HUES64 (cell line): ENCODE data around the gene LRRC15.

ENCODE experiments used
- H3K27ac ChIP-seq: 2 replicates; pipeline ENCODE4 v1.7.0; 2013; ENCODE audit warnings: low read depth, low read length, inconsistent platforms
- H3K27me3 ChIP-seq: 2 replicates; pipeline ENCODE4 v1.6.1; 2013; ENCODE audit warnings: mild to moderate bottlenecking, low read length; ENCODE audit not compliant: insufficient read depth
- H3K36me3 ChIP-seq: 2 replicates; pipeline ENCODE4 v1.6.1; 2013; ENCODE audit warnings: mild to moderate bottlenecking, low read length; ENCODE audit not compliant: insufficient read depth
- H3K4me1 ChIP-seq: 2 replicates; pipeline ENCODE4 v1.6.1; 2013; ENCODE audit warnings: mild to moderate bottlenecking, low read length, moderate library complexity; ENCODE audit not compliant: insufficient read depth
- H3K4me3 ChIP-seq: 2 replicates; pipeline ENCODE4 v1.5.1; 2013; ENCODE audit warnings: mild to moderate bottlenecking, low read length, moderate library complexity
- H3K9ac ChIP-seq: 2 replicates; pipeline ENCODE4 v1.6.1; 2013; ENCODE audit warnings: mild to moderate bottlenecking, low read depth, low read length
- H3K9me3 ChIP-seq: 2 replicates; pipeline ENCODE4 v1.6.1; 2013; ENCODE audit warnings: low read depth, low read length; ENCODE audit not compliant: insufficient read depth
- WGBS: fragments of 150-250, 120-280 bp; methylation state at CpG from one replicate; pipeline ENCODE4 v1.1.7; 2013; ENCODE audit warnings: missing lambda C conversion rate; 5-methylcytosine and 5-hydroxymethylcytosine counted together

Gene LRRC15

DNA sequence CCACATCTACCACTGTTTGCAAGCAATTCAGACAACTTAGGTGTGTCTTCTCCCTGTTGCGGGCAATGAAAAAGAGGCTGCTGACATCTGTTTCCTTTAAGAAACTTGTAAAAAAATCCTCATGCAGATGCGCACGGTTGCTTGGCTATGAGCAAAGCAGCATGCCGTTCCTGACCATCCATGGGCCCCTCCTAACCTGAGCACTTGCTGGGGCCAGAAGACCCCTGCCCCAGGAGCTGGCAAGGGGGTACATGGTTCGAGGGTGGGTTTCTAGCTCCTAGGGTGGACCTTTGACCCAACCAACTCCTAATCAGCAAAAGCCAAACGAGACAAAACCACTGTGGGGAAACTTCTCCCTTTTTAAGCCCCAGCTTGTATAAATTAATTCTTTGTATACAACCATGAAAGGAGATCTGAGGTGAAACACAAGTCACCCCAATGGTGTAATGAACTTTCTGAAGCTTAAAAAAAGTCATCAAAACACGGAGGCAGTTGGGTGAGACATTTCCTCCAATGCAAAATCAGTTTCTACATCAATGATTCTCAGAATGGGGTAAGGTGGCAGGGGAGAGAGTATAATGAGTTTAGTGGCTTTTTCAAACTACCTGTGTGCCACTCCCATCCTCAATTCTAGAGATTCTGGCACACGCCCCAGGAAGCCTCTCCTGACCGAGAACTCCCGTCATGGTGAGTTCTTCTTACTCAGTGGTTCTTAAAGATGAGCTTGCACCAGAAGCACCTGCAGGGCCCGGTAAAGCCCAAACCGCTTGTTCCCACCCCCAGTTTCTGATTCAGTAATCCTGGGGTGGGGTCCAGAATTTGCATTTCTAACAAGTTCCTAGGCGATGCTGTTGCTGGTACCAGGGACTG, 62.5 kb downstream of the LRRC15 start:
- WGBS = 77% methylated on average over 12 of the region's 13 CpGs
- Histone ChIP-seq H3K9ac (no peak overlapping the region), H3K4me1 (peaks cover 28% of the 10 kb centered on the region)

DNA sequence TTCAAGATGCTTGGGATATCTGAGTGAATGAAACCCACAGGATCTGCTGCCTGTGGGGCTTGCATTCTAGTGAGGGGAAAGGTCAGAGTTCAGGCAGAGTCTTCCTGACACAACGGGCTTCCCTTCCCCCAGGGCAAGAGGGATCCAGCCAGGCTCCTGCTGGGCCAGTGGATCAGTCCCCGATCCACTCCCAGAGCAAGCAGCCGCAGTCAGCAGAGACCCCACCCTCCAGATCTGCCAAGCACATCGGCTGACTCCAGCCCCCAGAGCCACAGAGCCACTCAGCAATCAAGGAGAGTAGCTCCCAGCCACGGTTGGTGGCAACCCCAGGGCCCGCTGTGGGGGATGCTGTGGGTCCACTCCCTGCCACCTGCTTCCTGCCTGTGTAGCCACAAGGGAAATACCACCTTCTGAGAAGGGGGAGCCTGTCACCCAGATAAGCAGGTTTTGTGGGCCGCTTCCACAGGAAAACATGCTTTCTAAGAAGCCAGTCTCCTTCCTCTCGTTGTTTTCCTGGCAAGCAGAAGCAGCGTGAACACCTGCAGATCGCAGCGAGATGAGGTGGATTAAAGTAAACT, 63.3 kb downstream of the LRRC15 start:
- peaks cover 28% of the 10 kb centered on the region for H3K4me1 ChIP-seq
- H3K4me3 ChIP-seq = no peak overlapping the region
- no peak overlapping the region; the same call in 1 of the 2 replicates for H3K27ac ChIP-seq
- no peaks in the 10 kb centered on the region for H3K9me3 ChIP-seq
- no peaks in the 10 kb centered on the region for H3K36me3 ChIP-seq
- no peak overlapping the region for H3K9ac ChIP-seq
- 55% methylated on average over 11 of the region's 11 CpGs for WGBS
- peaks cover 10% of the 10 kb centered on the region; the same call in 1 of the 2 replicates for H3K27me3 ChIP-seq

More for the DNA sequence above, 62.5 kb downstream of the LRRC15 start:
- Histone ChIP-seq H3K27ac (no peak overlapping the region), H3K4me3 (no peak overlapping the region), H3K9me3 (no peaks in the 10 kb centered on the region), H3K27me3 (peaks cover 14% of the 10 kb centered on the region; the same call in 1 of the 2 replicates), H3K36me3 (no peaks in the 10 kb centered on the region)

DNA sequence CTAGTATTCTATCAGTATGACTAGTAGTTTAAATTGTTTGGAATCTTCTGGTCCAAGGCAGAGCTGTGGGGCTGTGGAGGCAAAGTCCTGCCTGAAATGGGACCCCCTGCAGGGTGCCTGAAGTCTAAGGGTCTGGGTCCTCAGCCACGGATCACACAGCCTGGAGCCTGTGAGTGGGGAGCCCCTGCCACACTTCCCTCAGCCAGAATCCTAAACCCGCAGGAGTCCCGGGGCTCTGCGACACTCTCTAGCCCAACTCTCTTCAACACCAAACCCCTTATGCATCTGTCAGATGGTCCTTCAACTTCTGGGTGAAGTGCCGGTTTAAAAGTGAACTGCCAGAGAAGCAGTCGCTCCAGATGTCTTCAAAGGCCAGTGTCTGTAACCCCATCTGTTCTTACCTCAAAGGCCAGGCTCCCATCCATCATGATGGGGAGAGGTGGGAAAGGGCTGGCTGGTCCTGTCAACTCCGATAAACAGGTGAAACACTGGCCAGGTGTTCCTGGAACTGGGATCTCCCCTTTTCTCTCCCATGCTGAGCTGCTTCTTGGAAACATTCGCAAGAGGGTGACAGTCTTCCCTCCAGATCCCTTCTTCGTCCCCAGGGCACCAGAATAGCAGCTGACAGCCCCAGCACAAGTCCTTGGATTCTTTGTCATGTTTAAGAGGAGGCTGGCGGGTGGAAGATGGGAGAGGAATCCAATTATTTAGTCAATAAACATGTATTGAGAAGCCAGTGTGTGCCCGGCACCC, 64.0 kb downstream of the LRRC15 start:
- H3K4me1 ChIP-seq = peaks cover 33% of the 10 kb centered on the region
- no peaks in the 10 kb centered on the region for H3K36me3 ChIP-seq
- WGBS = 61% methylated on average over 11 of the region's 11 CpGs
- no peak overlapping the region for H3K9ac ChIP-seq
- no peaks in the 10 kb centered on the region for H3K9me3 ChIP-seq
- peak overlapping the region; percentile 49; the same call in 1 of the 2 replicates for H3K27ac ChIP-seq
- H3K27me3 ChIP-seq = peaks cover 10% of the 10 kb centered on the region; the same call in 1 of the 2 replicates
- no peak overlapping the region for H3K4me3 ChIP-seq
